Heart left ventricle (tissue), 16 donors: ENCODE data around the gene SBNO2. TPM values are rescaled to one million over a fixed set of nuclear protein-coding genes. Genes with fewer than 3 reads are reported as not detected.

Source experiments
- ATAC-seq, 4 donors: fragments of 200-7000 bp; cut with Tn5 transposase; one replicate each; pipeline ENCODE4 v1.9.1; 2020 to 2022; ENCODE audit warnings: moderate library complexity in 4 of 4, mild to moderate bottlenecking in 3 of 4, moderate number of reproducible peaks in 1 of 4
- DNase-seq, 5 donors: peaks; one replicate each; pipeline ENCODE4 v3.0.0-alpha.2; 2020
- H3K27ac ChIP-seq, 12 donors: fragments of 200-600 bp; sonication (generic) in 4 of 12; one replicate each; pipeline versions ENCODE4 v1.5.0 to v1.8.0; 2016 to 2022; ENCODE audit warnings: mild to moderate bottlenecking in 2 of 12
- H3K27me3 ChIP-seq, 9 donors: fragments of 200-600 bp; sonication (generic) in 2 of 9; one replicate each; pipeline versions ENCODE4 v1.5.1 to v1.8.0; 2016 to 2022; ENCODE audit warnings: mild to moderate bottlenecking in 3 of 9
- H3K36me3 ChIP-seq, 9 donors: fragments of 200-600 bp; sonication (generic) in 2 of 9; one replicate each; pipeline versions ENCODE4 v1.5.0 to v1.8.0; 2018 to 2022; ENCODE audit warnings: mild to moderate bottlenecking in 2 of 9
- H3K4me1 ChIP-seq, 12 donors: fragments of 200-600 bp; sonication (generic) in 4 of 12; one replicate each; pipeline versions ENCODE4 v1.5.0 to v1.8.0; 2016 to 2022; ENCODE audit warnings: mild to moderate bottlenecking in 3 of 12
- H3K4me3 ChIP-seq, 12 donors: fragments of 200-600 bp; sonication (generic) in 4 of 12; one replicate each; pipeline versions ENCODE4 v1.5.0 to v1.8.0; 2017 to 2022; ENCODE audit warnings: mild to moderate bottlenecking in 9 of 12, moderate library complexity in 4 of 12
- H3K9me3 ChIP-seq, 12 donors: fragments of 200-600 bp; sonication (generic) in 4 of 12; one replicate each; pipeline versions ENCODE4 v1.5.0 to v1.8.0; 2016 to 2022; ENCODE audit warnings: mild to moderate bottlenecking in 1 of 12
- POLR2A ChIP-seq, 2 donors: fragments of 450-650 bp; IDR thresholded peaks; one replicate each; pipeline ENCODE4 v1.6.1; 2017; ENCODE audit warnings: antibody characterized with exemption in 2 of 2, mild to moderate bottlenecking in 2 of 2, moderate library complexity in 2 of 2
- WGBS, 4 donors: extraction: QIAGEN DNeasy Blood & Tissue Kit in 2 of 4; methylation state at CpG; one replicate each; pipeline versions ENCODE4 v1.1.5 to v1.1.7; 2013 to 2018; 5-methylcytosine and 5-hydroxymethylcytosine counted together
- intact Hi-C, 10 donors: fragments of 100-400 bp; cut with DNase I; formaldehyde crosslinking; loops; one replicate each; pipeline versions ENCODE4 v1.11.1 to v1.14.2; 2022
- polyA plus RNA-seq, 2 donors: library from polyadenylated mRNA; stranded (reverse); fragments of 200-250 nt; gene quantifications; one replicate each; pipeline ENCODE4 v1.2.3, GENCODE V29; 2013
- total RNA-seq, 9 donors: library from RNA; depleted of rRNA in 2 of 9; stranded (reverse); fragments of >200 nt in 2 of 9; fragmentation: NEBNext Ultra II Directional in 3 of 9; extraction: Animal tissue kit (Norgen Biotek cat#: 25700) in 3 of 9; gene quantifications; one replicate each; pipeline versions ENCODE4 v1.1.0 to v1.2.4, GENCODE V29; 2016 to 2023
- TF ChIP-seq, protein P1 (sequence below), 12 donors: fragments of 200-600 bp; sonication (generic) in 4 of 12; IDR thresholded peaks; one replicate each; pipeline versions ENCODE4 v1.5.0 to v1.8.0; 2018 to 2022; ENCODE audit warnings: antibody characterized with exemption in 12 of 12, mild to moderate bottlenecking in 5 of 12
- donor health status: ischemic (EF 13 %, LVEDD 7.1; RV severe dilation, severe dysfunction).
- donor health status: healthy with polysubstance abuse.
- donor health status: DM: no; HTN: yes; CAD: no.
- donor health status: DM: no; HTN: no; CAD: no.
- donor health status: ischemic (EF 25% LVEDD 6.9; RV normal size, moderate dysfunction).
- donor health status: ischemic (EF 25% LVEDD 5.7; RV mildly dilated, moderate dysfunction).
- donor health status: healthy.
- donor health status: DM: yes; HTN: yes; CAD: no.
- donor health status: ischemic (EF 35%, LVEDD 5.7; RV mildly dilated, moderate dysfunction).
- donor health status: nonischemic (EF 11% LVEDD 7.7; RV severe dilation, severe dysfunction).
- donor health status: DM: yes; HTN: yes; CAD: no.
- donor health status: PGD.
- donor health status: ischemic (EF 29% LVEDD 5.4; RV normal size, mild dysfunction).
- donor health status: nonischemic (EF 23%, LVEDD 6.1; RV moderate dilation, normal function).

SBNO2 gene
- total and polyA plus RNA-seq, 11 donors: 9.9 to 78.9 (median 18.7) TPM

GRCh38 chr19:1168572-1169410 is 5.3 kb downstream of the SBNO2 start:
- WGBS, 4 donors: 85 to 91% (median 88%) methylated on average over 29 to 50 of the region's 50 CpGs
- Histone ChIP-seq H3K36me3 (peaks cover 0 to 37% (median 0%) of the 10 kb centered on the region in 9 donors), H3K27ac (peak overlapping the region in 2 of 12 donors; percentile 55 to 82), H3K4me1 (peaks cover 2 to 54% (median 17%) of the 10 kb centered on the region in 12 donors), H3K4me3 (no peak overlapping the region), H3K9me3 (no peaks in the 10 kb centered on the region), H3K27me3 (no peaks in the 10 kb centered on the region)
- no peak for TF ChIP-seq POLR2A (IDR thresholded peaks at IDR 0.05)
- TF ChIP-seq, protein P1, sequence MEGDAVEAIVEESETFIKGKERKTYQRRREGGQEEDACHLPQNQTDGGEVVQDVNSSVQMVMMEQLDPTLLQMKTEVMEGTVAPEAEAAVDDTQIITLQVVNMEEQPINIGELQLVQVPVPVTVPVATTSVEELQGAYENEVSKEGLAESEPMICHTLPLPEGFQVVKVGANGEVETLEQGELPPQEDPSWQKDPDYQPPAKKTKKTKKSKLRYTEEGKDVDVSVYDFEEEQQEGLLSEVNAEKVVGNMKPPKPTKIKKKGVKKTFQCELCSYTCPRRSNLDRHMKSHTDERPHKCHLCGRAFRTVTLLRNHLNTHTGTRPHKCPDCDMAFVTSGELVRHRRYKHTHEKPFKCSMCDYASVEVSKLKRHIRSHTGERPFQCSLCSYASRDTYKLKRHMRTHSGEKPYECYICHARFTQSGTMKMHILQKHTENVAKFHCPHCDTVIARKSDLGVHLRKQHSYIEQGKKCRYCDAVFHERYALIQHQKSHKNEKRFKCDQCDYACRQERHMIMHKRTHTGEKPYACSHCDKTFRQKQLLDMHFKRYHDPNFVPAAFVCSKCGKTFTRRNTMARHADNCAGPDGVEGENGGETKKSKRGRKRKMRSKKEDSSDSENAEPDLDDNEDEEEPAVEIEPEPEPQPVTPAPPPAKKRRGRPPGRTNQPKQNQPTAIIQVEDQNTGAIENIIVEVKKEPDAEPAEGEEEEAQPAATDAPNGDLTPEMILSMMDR (IDR thresholded peaks at IDR 0.05): no peak
- ATAC-seq (no peak), DNase-seq (peak in 2 of 5 donors; percentile 24 to 65)
- intact Hi-C loops: no loop called here

GRCh38 chr19:1167687-1168571 is 6.1 kb downstream of the SBNO2 start:
- WGBS, 4 donors: 92 to 97% (median 95%) methylated on average over 26 to 35 of the region's 35 CpGs
- intact Hi-C loops: no loop called here
- no peak for TF ChIP-seq POLR2A (IDR thresholded peaks at IDR 0.05)
- TF ChIP-seq, protein P1 (IDR thresholded peaks at IDR 0.05): no peak

GRCh38 chr19:1166872-1167573 is 7.0 kb downstream of the SBNO2 start:
- H3K4me3 ChIP-seq: no peak overlapping the region
- DNase-seq: no peak
- H3K27me3 ChIP-seq: no peaks in the 10 kb centered on the region
- peaks cover 0 to 37% (median 0%) of the 10 kb centered on the region in 9 donors for H3K36me3 ChIP-seq
- H3K27ac ChIP-seq: no peak overlapping the region
- H3K4me1 ChIP-seq: peaks cover 0 to 57% (median 9%) of the 10 kb centered on the region in 12 donors
- WGBS, 4 donors: 93 to 99% (median 96%) methylated on average over 19 to 33 of the region's 33 CpGs
- ATAC-seq: no peak
- H3K9me3 ChIP-seq: no peaks in the 10 kb centered on the region
- intact Hi-C loops: no loop called here
- TF ChIP-seq, protein P1 (IDR thresholded peaks at IDR 0.05): no peak
- no peak for TF ChIP-seq POLR2A (IDR thresholded peaks at IDR 0.05)

More at GRCh38 chr19:1167687-1168571, 6.1 kb downstream of the SBNO2 start:
- ATAC-seq (no peak), DNase-seq (peak in 1 of 5 donors; percentile 8)
- Histone ChIP-seq H3K27me3 (no peaks in the 10 kb centered on the region), H3K4me1 (peaks cover 2 to 61% (median 17%) of the 10 kb centered on the region in 12 donors), H3K27ac (peak overlapping the region in 1 of 12 donors; percentile 82), H3K4me3 (no peak overlapping the region), H3K36me3 (peaks cover 0 to 37% (median 0%) of the 10 kb centered on the region in 9 donors), H3K9me3 (no peaks in the 10 kb centered on the region)
